ENCODE results near the gene GNAS-AS1. TPM values are rescaled to one million over a fixed set of nuclear protein-coding genes. Genes with fewer than 3 reads are reported as not detected.

Gene GNAS-AS1
- total RNA-seq, 2 donors from 2014 or later = 0.88 to 1.7 TPM

GRCh38 chr20:58867211-58867610, 16.5 kb upstream of the GNAS-AS1 start:
- H3K27ac ChIP-seq = no peak overlapping the region
- no peaks in the 10 kb centered on the region for H3K27me3 ChIP-seq
- H3K9ac ChIP-seq (ENCODE audit: low read depth in 2 of 2, low read length in 2 of 2) = no peak overlapping the region
- intact Hi-C loops (cut with DNase I) = loop anchor here (5.0 kb wide), 1 partner anchor 590 kb away; no protein-coding TSS in a partner anchor
- no peaks in the 10 kb centered on the region for H3K36me3 ChIP-seq
- TF ChIP-seq CTCF (IDR thresholded peaks at IDR 0.05) = no peak
- no peak overlapping the region for H3K4me3 ChIP-seq
- DNase-seq = no peak
- no peaks in the 10 kb centered on the region for H3K9me3 ChIP-seq
- no peaks in the 10 kb centered on the region for H3K4me1 ChIP-seq

- TF ChIP-seq CTCF (IDR thresholded peaks at IDR 0.05) = no peak
- intact Hi-C loops (cut with DNase I) = loop anchor here (5.0 kb wide), 1 partner anchor 591 kb away; no protein-coding TSS in a partner anchor
Measured at GRCh38 chr20:58865843-58866242, 15.1 kb upstream of the GNAS-AS1 start.

GRCh38 chr20:58864346-58864745, 13.6 kb upstream of the GNAS-AS1 start:
- TF ChIP-seq CTCF (IDR thresholded peaks at IDR 0.05) = no peak
- Histone ChIP-seq H3K27me3 (no peaks in the 10 kb centered on the region), H3K36me3 (no peaks in the 10 kb centered on the region), H3K4me1 (no peaks in the 10 kb centered on the region), H3K4me3 (no peak overlapping the region), H3K27ac (no peak overlapping the region), H3K9me3 (no peaks in the 10 kb centered on the region), H3K9ac (ENCODE audit: low read depth in 2 of 2, low read length in 2 of 2) (no peak overlapping the region)
- DNase-seq = no peak
- intact Hi-C loops (cut with DNase I) = no loop called here

More at GRCh38 chr20:58865843-58866242, 15.1 kb upstream of the GNAS-AS1 start:
- DNase-seq = no peak
- Histone ChIP-seq H3K4me1 (no peaks in the 10 kb centered on the region), H3K36me3 (no peaks in the 10 kb centered on the region), H3K27me3 (no peaks in the 10 kb centered on the region), H3K27ac (no peak overlapping the region), H3K9ac (ENCODE audit: low read depth in 2 of 2, low read length in 2 of 2) (no peak overlapping the region), H3K9me3 (no peaks in the 10 kb centered on the region), H3K4me3 (no peak overlapping the region)

GRCh38 chr20:58863044-58863790, 12.5 kb upstream of the GNAS-AS1 start:
- Histone ChIP-seq H3K27me3 (no peaks in the 10 kb centered on the region), H3K4me3 (no peak overlapping the region), H3K27ac (no peak overlapping the region), H3K9ac (ENCODE audit: low read depth in 2 of 2, low read length in 2 of 2) (no peak overlapping the region), H3K36me3 (no peaks in the 10 kb centered on the region), H3K9me3 (no peaks in the 10 kb centered on the region), H3K4me1 (no peaks in the 10 kb centered on the region)
- no peak for TF ChIP-seq CTCF (IDR thresholded peaks at IDR 0.05)
- intact Hi-C loops (cut with DNase I) = no loop called here
- DNase-seq = no peak

GRCh38 chr20:58855506-58856389, 5.0 kb upstream of the GNAS-AS1 start:
- H3K36me3 ChIP-seq = no peaks in the 10 kb centered on the region
- H3K27ac ChIP-seq = no peak overlapping the region
- TF ChIP-seq CTCF (IDR thresholded peaks at IDR 0.05) = no peak
- no peaks in the 10 kb centered on the region for H3K9me3 ChIP-seq
- H3K27me3 ChIP-seq = peaks cover 40% of the 10 kb centered on the region
- H3K4me3 ChIP-seq = no peak overlapping the region
- no peaks in the 10 kb centered on the region for H3K4me1 ChIP-seq
- peak overlapping the region in 1 of 2 donors; percentile 24 for H3K9ac ChIP-seq (ENCODE audit: low read depth in 2 of 2, low read length in 2 of 2)
- DNase-seq = no peak
- intact Hi-C loops (cut with DNase I) = loop anchor here (10.0 kb wide), 2 partner anchors 371 to 621 kb away; no protein-coding TSS in a partner anchor
